Right lobe of liver (tissue), 4 donors: ENCODE measurements around the gene CPA1.

Experiments
- CTCF ChIP-seq, 4 donors: fragments of 200-600 bp in 3 of 4; fragments of 450-650 bp in 1 of 4; IDR thresholded peaks; one replicate each; pipeline versions ENCODE4 v1.5.1 to v1.8.0; 2016 to 2022; ENCODE audit warnings: antibody characterized with exemption in 4 of 4, mild to moderate bottlenecking in 2 of 4
- POLR2A ChIP-seq: fragments of 450-650 bp; IDR thresholded peaks from one replicate; pipeline ENCODE4 v1.6.1; 2017; ENCODE audit warnings: antibody characterized with exemption, mild to moderate bottlenecking
- donor health status: DM: no; HTN: no; CAD: no.
- donor health status: DM: no; HTN: no; CAD: no.
- donor health status: DM: no; HTN: yes; CAD: no.

- TF ChIP-seq CTCF (IDR thresholded peaks at IDR 0.05) (no peak), POLR2A (no peak)
Measured at GRCh38 chr7:130379019-130379418, 1.3 kb upstream of the CPA1 start.
